Right atrium auricular region (tissue), 2 donors: Measurements from ENCODE around the gene BIRC3. TPM values are rescaled to one million over a fixed set of nuclear protein-coding genes. Genes with fewer than 3 reads are reported as not detected.

Experiments used
- DNase-seq: peaks from one replicate; pipeline ENCODE4 v3.0.0-alpha.2; 2019; ENCODE audit warnings: low spot score
- H3K27ac ChIP-seq, 2 donors: fragments of 200-600 bp; sonication (generic); 1 replicate in 1 of 2; 2 replicates in 1 of 2; pipeline ENCODE4 v1.5.1; 2016 to 2019
- H3K27me3 ChIP-seq, 2 donors: fragments of 200-600 bp; sonication (generic); one replicate each; pipeline versions ENCODE4 v1.5.1 to v1.6.0; 2017 to 2019
- H3K36me3 ChIP-seq: fragments of 200-600 bp; sonication (generic); one replicate; pipeline ENCODE4 v1.5.1; 2016
- H3K4me1 ChIP-seq, 2 donors: fragments of 200-600 bp; sonication (generic); one replicate each; pipeline versions ENCODE4 v1.5.1 to v1.6.0; 2017 to 2019
- H3K4me3 ChIP-seq, 2 donors: fragments of 200-600 bp; sonication (generic); 1 replicate in 1 of 2; 2 replicates in 1 of 2; pipeline ENCODE4 v1.5.1; 2017 to 2019; ENCODE audit warnings: mild to moderate bottlenecking in 1 of 2, moderate library complexity in 1 of 2
- H3K9me3 ChIP-seq, 2 donors: fragments of 200-600 bp; sonication (generic); one replicate each; pipeline ENCODE4 v1.5.1; 2019
- total RNA-seq, 2 donors: library from RNA; depleted of rRNA; stranded (reverse); fragments of >200 nt; gene quantifications; one replicate each; pipeline ENCODE4 v1.1.0, GENCODE V29; 2016
- TF ChIP-seq, protein P1 (sequence below), 2 donors: fragments of 200-600 bp; sonication (generic); IDR thresholded peaks; one replicate each; pipeline ENCODE4 v1.5.1; 2019; ENCODE audit warnings: antibody characterized with exemption in 2 of 2

The BIRC3 gene
- total RNA-seq, 2 donors from 2014 or later = 3.6 to 9.1 TPM

DNA sequence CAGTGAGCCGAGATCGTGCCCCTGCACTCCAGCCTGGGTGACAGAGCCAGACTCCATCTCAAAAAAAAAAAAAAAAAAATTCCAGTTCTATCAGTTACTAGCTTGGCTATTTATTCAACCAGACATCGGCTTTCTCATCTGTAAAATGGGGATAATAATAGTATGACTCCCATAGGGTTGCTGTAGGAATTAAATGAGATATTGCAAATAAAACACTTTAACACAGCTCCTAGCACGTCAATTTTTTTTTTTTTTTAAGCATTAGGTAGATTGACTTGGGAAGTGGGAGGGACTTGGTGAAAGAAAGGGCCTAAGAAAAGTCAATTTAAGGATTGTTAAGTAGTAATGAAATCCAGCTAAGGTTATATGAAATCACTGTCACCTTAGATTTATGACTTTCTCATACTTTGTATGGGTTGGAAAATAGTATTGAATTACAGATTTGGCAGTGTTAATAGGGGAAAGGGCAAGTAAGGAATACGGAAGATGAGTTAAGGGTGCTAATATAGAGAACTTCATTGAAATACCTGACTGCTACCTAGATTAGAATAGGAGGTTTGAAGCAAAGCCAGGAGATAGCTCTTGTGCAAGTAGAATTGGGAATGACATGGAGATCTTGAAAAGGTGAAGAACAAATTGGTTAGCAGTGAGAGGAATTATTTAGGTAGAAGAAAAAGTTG lies 58.6 kb downstream of the BIRC3 start:
- Histone ChIP-seq H3K27ac (no peak overlapping the region), H3K27me3 (no peaks in the 10 kb centered on the region), H3K36me3 (peaks cover 39% of the 10 kb centered on the region), H3K4me3 (no peak overlapping the region), H3K4me1 (no peaks in the 10 kb centered on the region), H3K9me3 (no peaks in the 10 kb centered on the region)
- TF ChIP-seq, protein P1, sequence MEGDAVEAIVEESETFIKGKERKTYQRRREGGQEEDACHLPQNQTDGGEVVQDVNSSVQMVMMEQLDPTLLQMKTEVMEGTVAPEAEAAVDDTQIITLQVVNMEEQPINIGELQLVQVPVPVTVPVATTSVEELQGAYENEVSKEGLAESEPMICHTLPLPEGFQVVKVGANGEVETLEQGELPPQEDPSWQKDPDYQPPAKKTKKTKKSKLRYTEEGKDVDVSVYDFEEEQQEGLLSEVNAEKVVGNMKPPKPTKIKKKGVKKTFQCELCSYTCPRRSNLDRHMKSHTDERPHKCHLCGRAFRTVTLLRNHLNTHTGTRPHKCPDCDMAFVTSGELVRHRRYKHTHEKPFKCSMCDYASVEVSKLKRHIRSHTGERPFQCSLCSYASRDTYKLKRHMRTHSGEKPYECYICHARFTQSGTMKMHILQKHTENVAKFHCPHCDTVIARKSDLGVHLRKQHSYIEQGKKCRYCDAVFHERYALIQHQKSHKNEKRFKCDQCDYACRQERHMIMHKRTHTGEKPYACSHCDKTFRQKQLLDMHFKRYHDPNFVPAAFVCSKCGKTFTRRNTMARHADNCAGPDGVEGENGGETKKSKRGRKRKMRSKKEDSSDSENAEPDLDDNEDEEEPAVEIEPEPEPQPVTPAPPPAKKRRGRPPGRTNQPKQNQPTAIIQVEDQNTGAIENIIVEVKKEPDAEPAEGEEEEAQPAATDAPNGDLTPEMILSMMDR (IDR thresholded peaks at IDR 0.05) = no peak
- DNase-seq = no peak

GRCh38 chr11:102377891-102378290 lies 60.6 kb downstream of the BIRC3 start:
- TF ChIP-seq, protein P1 (IDR thresholded peaks at IDR 0.05) = no peak
- H3K4me3 ChIP-seq = no peak overlapping the region
- no peaks in the 10 kb centered on the region for H3K9me3 ChIP-seq
- no peak for DNase-seq
- no peak overlapping the region for H3K27ac ChIP-seq
- no peaks in the 10 kb centered on the region for H3K27me3 ChIP-seq
- H3K4me1 ChIP-seq = no peaks in the 10 kb centered on the region
- peaks cover 50% of the 10 kb centered on the region for H3K36me3 ChIP-seq

DNA sequence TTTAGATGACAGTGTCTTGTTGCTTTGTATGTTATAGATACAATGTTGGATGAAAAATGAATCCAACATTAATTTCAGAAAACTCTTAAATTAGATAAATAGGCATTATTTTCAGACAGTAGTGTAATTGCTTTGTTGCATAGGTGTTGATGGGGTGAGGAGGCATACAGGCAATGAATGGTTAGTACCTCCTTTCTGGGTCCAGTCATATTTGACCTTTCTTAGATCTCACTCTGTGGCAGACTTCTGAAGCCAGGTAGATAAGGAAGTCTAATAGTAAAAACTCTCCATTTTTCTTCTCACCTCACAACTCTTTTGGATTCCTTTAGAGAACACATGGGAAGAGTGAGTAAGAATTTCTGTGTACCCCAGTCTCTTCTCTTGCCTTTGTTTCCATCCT lies 61.5 kb downstream of the BIRC3 start:
- Histone ChIP-seq H3K4me3 (no peak overlapping the region), H3K4me1 (peaks cover 0 to 8% of the 10 kb centered on the region in 2 donors), H3K9me3 (no peaks in the 10 kb centered on the region), H3K27me3 (no peaks in the 10 kb centered on the region), H3K27ac (no peak overlapping the region), H3K36me3 (peaks cover 50% of the 10 kb centered on the region)
- no peak for DNase-seq
- TF ChIP-seq, protein P1 (IDR thresholded peaks at IDR 0.05) = no peak

DNA sequence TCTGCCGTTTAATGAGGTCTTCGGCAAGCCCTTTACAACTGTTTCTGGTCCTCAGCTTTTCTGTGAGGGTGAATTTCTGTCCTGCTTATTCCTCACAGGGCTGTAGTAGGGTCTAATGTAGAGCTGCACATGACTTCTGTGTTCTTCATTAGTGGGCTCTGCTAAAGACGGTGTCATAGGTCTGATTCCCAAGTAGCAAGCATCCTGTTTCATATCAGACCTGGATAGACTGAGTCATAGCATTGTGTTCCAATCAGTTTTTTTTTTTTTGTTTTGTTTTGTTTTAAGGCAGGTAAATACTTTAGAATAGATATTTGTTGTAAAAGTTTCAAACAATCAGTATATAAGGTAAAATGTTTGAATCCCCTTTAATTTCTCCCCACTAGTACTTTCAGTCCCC lies 65.1 kb downstream of the BIRC3 start:
- Histone ChIP-seq H3K36me3 (peaks cover 44% of the 10 kb centered on the region), H3K27ac (no peak overlapping the region), H3K27me3 (no peaks in the 10 kb centered on the region), H3K4me3 (no peak overlapping the region), H3K4me1 (peaks cover 0 to 24% of the 10 kb centered on the region in 2 donors), H3K9me3 (no peaks in the 10 kb centered on the region)
- TF ChIP-seq, protein P1 (IDR thresholded peaks at IDR 0.05) = no peak
- DNase-seq = no peak

- TF ChIP-seq, protein P1 (IDR thresholded peaks at IDR 0.05) = no peak
- H3K4me1 ChIP-seq = peaks cover 0 to 24% of the 10 kb centered on the region in 2 donors
- no peaks in the 10 kb centered on the region for H3K27me3 ChIP-seq
- H3K9me3 ChIP-seq = no peaks in the 10 kb centered on the region
- H3K36me3 ChIP-seq = peaks cover 42% of the 10 kb centered on the region
- no peak for DNase-seq
- H3K4me3 ChIP-seq = no peak overlapping the region
- peak overlapping the region; percentile 51 to 56 for H3K27ac ChIP-seq
Measured at GRCh38 chr11:102383839-102384238, 66.6 kb downstream of the BIRC3 start.
